Endothelial cell of umbilical vein (primary cell): ENCODE results near the gene STX16. TPM values are rescaled to one million over a fixed set of nuclear protein-coding genes. Genes with fewer than 3 reads are reported as not detected.

Experiments
- BruUV-seq: library from RNA; stranded (reverse); fragments of 400-500 nt; replicated peaks from 2 replicates; lab custom pipeline; 2021; lab: Mats Ljungman, UMichigan
- CTCF ChIA-PET: fragments of 300-600, 350-600 bp; sonication (Branson Sonifier 250); formaldehyde crosslinking; loops from one replicate; lab custom pipeline; 2021; ENCODE audit warnings: antibody characterized with exemption, inconsistent platforms; lab: Charles Lee
- POLR2A ChIA-PET: fragments of 300-600, 350-600 bp; sonication (Branson Sonifier 250); formaldehyde crosslinking; loops from one replicate; lab custom pipeline; 2021; ENCODE audit warnings: antibody characterized with exemption, inconsistent platforms; lab: Charles Lee
- DNase-seq: peaks from one replicate; pipeline ENCODE4 v3.0.0-alpha.2; 2011; ENCODE audit warnings: low read depth, low spot score
- FAIRE-seq: peaks from 2 replicates; lab custom pipeline; 2011; peaks lifted over from hg19 to GRCh38; lab: Jason Lieb, UNC
- H2AFZ ChIP-seq: 2 replicates; pipeline ENCODE4 v1.6.0; 2012; ENCODE audit warnings: low read depth, low read length, control low read depth, inconsistent platforms
- H3K27ac ChIP-seq: 2 replicates; pipeline ENCODE4 v1.5.1; 2011; ENCODE audit warnings: low read depth, mild to moderate bottlenecking, control low read depth, low read length, moderate library complexity; ENCODE audit not compliant: insufficient read depth
- H3K27me3 ChIP-seq, 2 experiments: 2 replicates each; pipeline versions ENCODE4 v1.6.0 to v1.6.1; 2011; ENCODE audit warnings: low read length in 2 of 2, mixed read lengths in 1 of 2; ENCODE audit not compliant: control insufficient read depth in 2 of 2, insufficient read depth in 2 of 2
- H3K36me3 ChIP-seq, 2 experiments: 2 replicates in 1 of 2; 3 replicates in 1 of 2; pipeline ENCODE4 v1.5.1; 2011; ENCODE audit warnings: low read length in 2 of 2, mild to moderate bottlenecking in 1 of 2, moderate library complexity in 1 of 2; ENCODE audit not compliant: control insufficient read depth in 2 of 2, insufficient read depth in 2 of 2; ENCODE audit errors: extremely low read depth in 1 of 2
- H3K4me1 ChIP-seq: 3 replicates; pipeline ENCODE4 v1.5.1; 2011; ENCODE audit warnings: mild to moderate bottlenecking, low read length; ENCODE audit not compliant: control insufficient read depth, insufficient read depth; ENCODE audit errors: extremely low read depth
- H3K4me2 ChIP-seq: 2 replicates; pipeline ENCODE4 v1.6.1; 2011; ENCODE audit warnings: low read length, control low read depth, mixed read lengths; ENCODE audit not compliant: insufficient read depth
- H3K4me3 ChIP-seq, 3 experiments: fragments of 200-600 bp in 1 of 3; sonication (generic), shearing (Covaris generic) in 1 of 3; replicated peaks in 1 of 3; 2 replicates each; pipeline ENCODE4 v1.5.1; 2011 to 2016; ENCODE audit warnings: control low read depth in 3 of 3, low read length in 3 of 3, mild to moderate bottlenecking in 2 of 3, inconsistent platforms in 1 of 3, low read depth in 1 of 3, moderate library complexity in 1 of 3; ENCODE audit not compliant: insufficient read depth in 1 of 3
- H3K79me2 ChIP-seq: 2 replicates; pipeline ENCODE4 v1.6.0; 2012; ENCODE audit warnings: low read length, inconsistent platforms; ENCODE audit not compliant: control insufficient read depth, insufficient read depth
- H3K9ac ChIP-seq: replicated peaks from 2 replicates; pipeline ENCODE3; 2011; ENCODE audit warnings: low read length, control low read depth; ENCODE audit not compliant: insufficient read depth; ENCODE audit errors: extremely low read depth
- H3K9me1 ChIP-seq: replicated peaks from 3 replicates; pipeline ENCODE4 v1.6.0; 2011; ENCODE audit warnings: mild to moderate bottlenecking, low read length; ENCODE audit not compliant: control insufficient read depth, insufficient read depth; ENCODE audit errors: extremely low read depth
- H3K9me3 ChIP-seq: replicated peaks from 2 replicates; pipeline ENCODE4 v1.5.1; 2012; ENCODE audit warnings: low read length, inconsistent platforms; ENCODE audit not compliant: control insufficient read depth, insufficient read depth
- H4K20me1 ChIP-seq: replicated peaks from 2 replicates; pipeline ENCODE3; 2011; ENCODE audit warnings: mild to moderate bottlenecking, low read length; ENCODE audit not compliant: control insufficient read depth, insufficient read depth; ENCODE audit errors: extremely low read depth
- CTCF ChIP-seq, 2 donors: IDR thresholded peaks; 1 replicate in 1 of 2; 2 replicates in 1 of 2; pipeline ENCODE4 v1.5.1; 2011; ENCODE audit warnings: low read length in 2 of 2, mild to moderate bottlenecking in 2 of 2, moderate library complexity in 2 of 2, control low read depth in 1 of 2, inconsistent platforms in 1 of 2, low read depth in 1 of 2; ENCODE audit not compliant: insufficient read depth in 1 of 2; ENCODE audit errors: extremely low read depth in 1 of 2
- EZH2 ChIP-seq: IDR thresholded peaks from 2 replicates; pipeline ENCODE4 v1.6.1; 2012; ENCODE audit warnings: borderline replicate concordance, low read depth, mild to moderate bottlenecking, moderate library complexity, low read length, inconsistent platforms; ENCODE audit not compliant: severe bottlenecking
- FOS ChIP-seq: IDR thresholded peaks from 2 replicates; pipeline ENCODE4 v1.6.1; 2011; ENCODE audit warnings: mild to moderate bottlenecking, low read length, moderate library complexity, borderline replicate concordance; ENCODE audit not compliant: insufficient read depth
- GATA2 ChIP-seq: IDR thresholded peaks from 2 replicates; pipeline ENCODE4 v1.7.0; 2011; ENCODE audit warnings: low read depth, mild to moderate bottlenecking, moderate library complexity, mixed read lengths, low read length; ENCODE audit not compliant: insufficient read length, insufficient read depth
- JUN ChIP-seq: IDR thresholded peaks from 2 replicates; pipeline ENCODE4 v1.6.1; 2011; ENCODE audit warnings: borderline replicate concordance, low read depth; ENCODE audit not compliant: insufficient read length, insufficient read depth
- MAX ChIP-seq: IDR thresholded peaks from 2 replicates; pipeline ENCODE4 v1.6.1; 2011; ENCODE audit not compliant: insufficient read depth, insufficient read length
- MYC ChIP-seq: IDR thresholded peaks from one replicate; pipeline ENCODE4 v1.6.1; 2011; ENCODE audit warnings: mild to moderate bottlenecking, low read depth, low read length
- POLR2A ChIP-seq: IDR thresholded peaks from 2 replicates; pipeline ENCODE4 v1.6.1; 2012; ENCODE audit warnings: low read depth, mild to moderate bottlenecking, control low read depth, low read length
- POLR2AphosphoS5 ChIP-seq: IDR thresholded peaks from 2 replicates; pipeline ENCODE4 v1.6.1; 2012; ENCODE audit warnings: low read depth, mild to moderate bottlenecking, control low read depth, low read length, moderate library complexity; ENCODE audit not compliant: insufficient read depth
- dilution Hi-C: fragments of 300-500 bp; cut with MboI; formaldehyde crosslinking; loops from one replicate; pipeline ENCODE4 v1.15.0; 2019; ENCODE audit warnings: low sequenced_read_pairs; ENCODE audit not compliant: extremely low pct_ligation_motif_present
- intact Hi-C: fragments of 100-400 bp; cut with micrococcal nuclease; formaldehyde crosslinking; loops from one replicate; pipeline ENCODE4 v1.10.0; 2022
- polyA plus RNA-seq, 4 experiments: library from polyadenylated mRNA; depleted of rRNA in 3 of 4; stranded (reverse) in 3 of 4; unstranded in 1 of 4; fragments of >200 nt; gene quantifications; 2 replicates each; pipeline versions ENCODE4 v1.2.1 to v1.2.3, GENCODE V29; 2011 to 2012; ENCODE audit warnings: missing spikeins in 1 of 4
- total RNA-seq: library from RNA; stranded (reverse); gene quantifications from 2 replicates; pipeline ENCODE4 v1.2.3, GENCODE V29; 2021

STX16 gene
- total and polyA plus RNA-seq, 2 donors (not counting 3 experiments of a cell fraction or from before 2014, with no cell fraction given), result 43.1 to 63.5 TPM

- Histone ChIP-seq H3K9ac (no peak overlapping the region), H3K9me3 (no peaks in the 10 kb centered on the region), H3K27me3 (no peaks in the 10 kb centered on the region), H3K4me2 (no peak overlapping the region), H3K27ac (no peak overlapping the region), H3K79me2 (no peaks in the 10 kb centered on the region), H3K4me3 (no peak overlapping the region), H3K9me1 (no peaks in the 10 kb centered on the region), H3K4me1 (no peaks in the 10 kb centered on the region), H4K20me1 (no peaks in the 10 kb centered on the region), H2AFZ (no peak overlapping the region), H3K36me3 (peaks cover 0 to 4% of the 10 kb centered on the region in 2 experiments)
- POLR2A ChIA-PET, result no interaction called here
- CTCF ChIA-PET, result no interaction called here
- no peak for TF ChIP-seq MAX
- no peak for TF ChIP-seq POLR2AphosphoS5
- TF ChIP-seq MYC, result no peak
- no peak for TF ChIP-seq EZH2
- no peak for DNase-seq
- intact Hi-C loops, result no loop called here
- dilution Hi-C loops, result no loop called here
- BruUV-seq, result no TSS peak
- FAIRE-seq, result no peak
Observed at GRCh38 chr20:58708246-58708931, 57.3 kb downstream of the STX16 start.

- Histone ChIP-seq H3K4me3 (no peak overlapping the region), H3K36me3 (no peaks in the 10 kb centered on the region), H2AFZ (no peak overlapping the region), H3K27ac (no peak overlapping the region), H3K27me3 (no peaks in the 10 kb centered on the region), H3K4me1 (no peaks in the 10 kb centered on the region), H3K9me1 (no peaks in the 10 kb centered on the region), H3K9me3 (no peaks in the 10 kb centered on the region), H3K4me2 (no peak overlapping the region), H4K20me1 (no peaks in the 10 kb centered on the region), H3K79me2 (no peaks in the 10 kb centered on the region), H3K9ac (no peak overlapping the region)
- dilution Hi-C loops, result no loop called here
- POLR2A ChIA-PET, result no interaction called here
- TF ChIP-seq GATA2, result no peak
- TF ChIP-seq MAX, result no peak
- TF ChIP-seq FOS, result no peak
- no peak for TF ChIP-seq POLR2A
- TF ChIP-seq POLR2AphosphoS5, result no peak
- TF ChIP-seq JUN, result no peak
- no peak for TF ChIP-seq EZH2
- no peak for TF ChIP-seq MYC
- TF ChIP-seq CTCF (IDR thresholded peaks at IDR 0.05; ENCODE audit: extremely low read depth in 1 of 2, insufficient read depth in 1 of 2, low read depth in 1 of 2, low read length in 2 of 2), result no peak
- DNase-seq (no peak), FAIRE-seq (no peak)
- CTCF ChIA-PET, result no interaction called here
- BruUV-seq, result no TSS peak
- intact Hi-C loops, result no loop called here
Observed at GRCh38 chr20:58709013-58709702, 58.1 kb downstream of the STX16 start.
